NT2/D1 (cell line): ENCODE results near the gene C16orf86.

ENCODE experiments used
- DNase-seq: peaks from one replicate; pipeline ENCODE4 v3.0.0-alpha.2; 2011; ENCODE audit warnings: low read depth, low spot score
- H3K27me3 ChIP-seq: 2 replicates; pipeline ENCODE4 v1.6.0; 2011; ENCODE audit warnings: mild to moderate bottlenecking; ENCODE audit not compliant: insufficient read length, insufficient read depth
- H3K36me3 ChIP-seq: 2 replicates; pipeline ENCODE4 v1.6.1; 2011; ENCODE audit warnings: mild to moderate bottlenecking, low read length, mixed read lengths; ENCODE audit not compliant: insufficient read depth, insufficient read length
- H3K4me1 ChIP-seq: 2 replicates; pipeline ENCODE4 v1.5.1; 2011; ENCODE audit not compliant: insufficient read depth, insufficient read length
- H3K4me3 ChIP-seq: 2 replicates; pipeline ENCODE4 v1.5.1; 2011; ENCODE audit warnings: low read depth; ENCODE audit not compliant: insufficient read length
- H3K9ac ChIP-seq: 2 replicates; pipeline ENCODE4 v1.6.0; 2011; ENCODE audit warnings: low read depth; ENCODE audit not compliant: insufficient read length
- H3K9me3 ChIP-seq: 2 replicates; pipeline ENCODE4 v1.5.1; 2011; ENCODE audit warnings: mild to moderate bottlenecking, low read length; ENCODE audit not compliant: insufficient read depth
- SUZ12 ChIP-seq: IDR thresholded peaks from 2 replicates; pipeline ENCODE4 v1.6.1; 2011; ENCODE audit not compliant: insufficient read length, insufficient read depth; ENCODE audit errors: extremely low read depth
- YY1 ChIP-seq: IDR thresholded peaks from 2 replicates; pipeline ENCODE4 v1.6.1; 2011; ENCODE audit not compliant: insufficient read length, insufficient read depth
- ZNF274 ChIP-seq: IDR thresholded peaks from 2 replicates; pipeline ENCODE4 v1.6.1; 2011; ENCODE audit warnings: mild to moderate bottlenecking, low read depth, low read length

The C16orf86 gene

GRCh38 chr16:67655363-67655762 is 11.3 kb upstream of the C16orf86 start:
- Histone ChIP-seq H3K36me3 (peaks cover 46% of the 10 kb centered on the region), H3K9ac (no peak overlapping the region)
- no peak for TF ChIP-seq SUZ12

GRCh38 chr16:67656344-67657016 is 10.1 kb upstream of the C16orf86 start:
- Histone ChIP-seq H3K36me3 (peaks cover 46% of the 10 kb centered on the region), H3K27me3 (peaks cover 21% of the 10 kb centered on the region), H3K4me3 (no peak overlapping the region), H3K9ac (no peak overlapping the region), H3K4me1 (peaks cover 18% of the 10 kb centered on the region), H3K9me3 (no peaks in the 10 kb centered on the region)
- DNase-seq, result no peak
- TF ChIP-seq SUZ12, result no peak
- no peak for TF ChIP-seq ZNF274
- TF ChIP-seq YY1, result no peak

More at GRCh38 chr16:67655363-67655762, 11.3 kb upstream of the C16orf86 start:
- peaks cover 12% of the 10 kb centered on the region for H3K4me1 ChIP-seq
- DNase-seq, result no peak
- no peaks in the 10 kb centered on the region for H3K9me3 ChIP-seq
- H3K4me3 ChIP-seq, result no peak overlapping the region
- H3K27me3 ChIP-seq, result peaks cover 15% of the 10 kb centered on the region

GRCh38 chr16:67657017-67657608 is 9.5 kb upstream of the C16orf86 start:
- H3K27me3 ChIP-seq, result peaks cover 27% of the 10 kb centered on the region
- DNase-seq, result no peak
- H3K9ac ChIP-seq, result no peak overlapping the region
- no peaks in the 10 kb centered on the region for H3K9me3 ChIP-seq
- TF ChIP-seq SUZ12 (no peak), ZNF274 (no peak), YY1 (no peak)
- H3K4me1 ChIP-seq, result peaks cover 20% of the 10 kb centered on the region
- peaks cover 46% of the 10 kb centered on the region for H3K36me3 ChIP-seq
- H3K4me3 ChIP-seq, result no peak overlapping the region

GRCh38 chr16:67657751-67658518 is 8.7 kb upstream of the C16orf86 start:
- no peak for TF ChIP-seq ZNF274
- no peak for TF ChIP-seq SUZ12
- no peak for TF ChIP-seq YY1
- Histone ChIP-seq H3K4me1 (peaks cover 17% of the 10 kb centered on the region), H3K27me3 (peaks cover 33% of the 10 kb centered on the region), H3K4me3 (no peak overlapping the region), H3K9me3 (no peaks in the 10 kb centered on the region), H3K36me3 (peaks cover 54% of the 10 kb centered on the region), H3K9ac (no peak overlapping the region)
- DNase-seq, result no peak

GRCh38 chr16:67658849-67659674 is 7.6 kb upstream of the C16orf86 start:
- H3K36me3 ChIP-seq, result peaks cover 66% of the 10 kb centered on the region
- H3K4me1 ChIP-seq, result peaks cover 18% of the 10 kb centered on the region
- peak overlapping the region; percentile 87 for H3K4me3 ChIP-seq
- H3K9me3 ChIP-seq, result no peaks in the 10 kb centered on the region
- TF ChIP-seq ZNF274, result no peak
- TF ChIP-seq SUZ12, result no peak
- no peak for TF ChIP-seq YY1
- DNase-seq, result no peak
- peak overlapping the region; percentile 97 for H3K9ac ChIP-seq
- peaks cover 27% of the 10 kb centered on the region for H3K27me3 ChIP-seq

GRCh38 chr16:67659675-67660563 is 6.7 kb upstream of the C16orf86 start, which contains the start of gene ACD:
Gene ACD, minus strand, starts transcription at chr16:67660260. Its CDS starts 40 bp downstream, at chr16:67660220.
- Histone ChIP-seq H3K9me3 (no peaks in the 10 kb centered on the region), H3K4me3 (peak within 1 kb of the TSS; percentile 87), H3K36me3 (peaks cover 68% of the 10 kb centered on the region), H3K4me1 (peaks cover 12% of the 10 kb centered on the region), H3K9ac (peak within 1 kb of the TSS; percentile 97), H3K27me3 (peaks cover 25% of the 10 kb centered on the region)
- peak; percentile 76 for DNase-seq
- TF ChIP-seq SUZ12 (no peak), ZNF274 (no peak), YY1 (no peak)
